H9 (cell line): ENCODE data around the gene SPATA16. TPM values are rescaled to one million over a fixed set of nuclear protein-coding genes. Genes with fewer than 3 reads are reported as not detected.
A peak's percentile ranks its signal among the peaks of the same experiment; 100 is the strongest.

Experiments
- DNase-seq: peaks from one replicate; pipeline ENCODE4 v3.0.0-alpha.2; 2017
- H2AFZ ChIP-seq: one replicate; pipeline ENCODE4 v1.6.1; 2013; ENCODE audit warnings: mild to moderate bottlenecking, low read length, control low read depth, moderate library complexity
- H2AK5ac ChIP-seq: 2 replicates; pipeline ENCODE4 v1.6.1; 2013; ENCODE audit warnings: low read length, control low read depth, mixed read lengths; ENCODE audit not compliant: insufficient read length
- H2BK120ac ChIP-seq: one replicate; pipeline ENCODE4 v1.6.1; 2013; ENCODE audit warnings: low read depth, mild to moderate bottlenecking, low read length, control low read depth, inconsistent platforms; ENCODE audit not compliant: poor library complexity, severe bottlenecking
- H2BK12ac ChIP-seq: 2 replicates; pipeline ENCODE4 v1.6.1; 2013; ENCODE audit warnings: low read length, control low read depth, mixed read lengths, low read depth; ENCODE audit not compliant: insufficient read length
- H2BK15ac ChIP-seq: 2 replicates; pipeline ENCODE4 v1.6.1; 2013; ENCODE audit warnings: low read depth, low read length, control low read depth
- H2BK20ac ChIP-seq: one replicate; pipeline ENCODE4 v1.6.1; 2013; ENCODE audit warnings: low read depth, mild to moderate bottlenecking, low read length, control low read depth, inconsistent platforms; ENCODE audit not compliant: poor library complexity, severe bottlenecking
- H2BK5ac ChIP-seq: 2 replicates; pipeline ENCODE4 v1.6.1; 2013; ENCODE audit warnings: low read length, control low read depth, mixed read lengths; ENCODE audit not compliant: insufficient read length
- H3K14ac ChIP-seq: 2 replicates; pipeline ENCODE4 v1.6.1; 2013; ENCODE audit warnings: low read length, control low read depth; ENCODE audit not compliant: insufficient read depth
- H3K18ac ChIP-seq: 2 replicates; pipeline ENCODE4 v1.6.1; 2013; ENCODE audit warnings: low read depth, mild to moderate bottlenecking, mixed read lengths, low read length, control low read depth; ENCODE audit not compliant: insufficient read length
- H3K23ac ChIP-seq: 2 replicates; pipeline ENCODE4 v1.6.1; 2013; ENCODE audit warnings: low read length, control low read depth, mixed read lengths, low read depth; ENCODE audit not compliant: insufficient read length
- H3K23me2 ChIP-seq: 2 replicates; pipeline ENCODE4 v1.6.1; 2013; ENCODE audit warnings: low read depth, mild to moderate bottlenecking, mixed read lengths, low read length, control low read depth; ENCODE audit not compliant: insufficient read length, poor library complexity, severe bottlenecking
- H3K27ac ChIP-seq: 2 replicates; pipeline ENCODE4 v1.5.1; 2013; ENCODE audit warnings: low read length, control low read depth, mixed read lengths, low read depth; ENCODE audit not compliant: insufficient read length
- H3K27me3 ChIP-seq: 2 replicates; pipeline ENCODE4 v1.6.1; 2013; ENCODE audit warnings: low read length, control low read depth, inconsistent platforms; ENCODE audit not compliant: insufficient read depth
- H3K4ac ChIP-seq: 2 replicates; pipeline ENCODE4 v1.6.1; 2013; ENCODE audit warnings: low read depth, mild to moderate bottlenecking, control low read depth, inconsistent platforms, low read length, moderate library complexity
- H3K4me1 ChIP-seq: 2 replicates; pipeline ENCODE4 v1.6.1; 2013; ENCODE audit warnings: low read length, control low read depth, inconsistent platforms; ENCODE audit not compliant: insufficient read depth
- H3K4me2 ChIP-seq: 2 replicates; pipeline ENCODE4 v1.6.1; 2013; ENCODE audit warnings: low read length, control low read depth, mixed read lengths; ENCODE audit not compliant: insufficient read length, insufficient read depth
- H3K56ac ChIP-seq: 2 replicates; pipeline ENCODE4 v1.6.1; 2013; ENCODE audit warnings: low read depth, mild to moderate bottlenecking, mixed read lengths, low read length, control low read depth; ENCODE audit not compliant: insufficient read length
- H3K79me1 ChIP-seq: 2 replicates; pipeline ENCODE4 v1.6.1; 2013; ENCODE audit warnings: low read depth, mild to moderate bottlenecking, moderate library complexity, low read length, control low read depth, inconsistent platforms; ENCODE audit not compliant: insufficient read depth, poor library complexity, severe bottlenecking
- H3K79me2 ChIP-seq: 2 replicates; pipeline ENCODE4 v1.6.1; 2013; ENCODE audit warnings: low read length, control low read depth, inconsistent platforms; ENCODE audit not compliant: insufficient read depth
- H3K9ac ChIP-seq: 2 replicates; pipeline ENCODE4 v1.6.1; 2013; ENCODE audit warnings: low read length, control low read depth, mixed read lengths; ENCODE audit not compliant: insufficient read length; ENCODE audit errors: extremely low read depth
- H3K9me3 ChIP-seq: one replicate; pipeline ENCODE4 v1.6.1; 2013; ENCODE audit warnings: low read depth, low read length, inconsistent platforms; ENCODE audit not compliant: control insufficient read depth
- H3T11ph ChIP-seq: one replicate; pipeline ENCODE4 v1.6.1; 2013; ENCODE audit warnings: mild to moderate bottlenecking, low read length, control low read depth, inconsistent platforms
- H4K20me1 ChIP-seq: one replicate; pipeline ENCODE4 v1.6.1; 2013; ENCODE audit not compliant: control insufficient read depth, insufficient read length, insufficient read depth
- H4K5ac ChIP-seq: 2 replicates; pipeline ENCODE4 v1.6.1; 2013; ENCODE audit warnings: low read depth, mild to moderate bottlenecking, mixed read lengths, low read length, control low read depth; ENCODE audit not compliant: insufficient read length
- H4K8ac ChIP-seq: replicated peaks from 2 replicates; pipeline ENCODE4 v1.6.1; 2013; ENCODE audit warnings: low read length, control low read depth, mixed read lengths, low read depth; ENCODE audit not compliant: insufficient read length
- H4K91ac ChIP-seq: 2 replicates; pipeline ENCODE4 v1.6.1; 2013; ENCODE audit warnings: low read depth, mild to moderate bottlenecking, moderate library complexity, mixed read lengths, low read length, control low read depth; ENCODE audit not compliant: insufficient read length
- H3K27ac Mint-ChIP-seq, 3 experiments: 2 replicates in 2 of 3; 3 replicates in 1 of 3; pipeline ENCODE4 v1.8.0; 2020 to 2021; ENCODE audit warnings: mixed read lengths in 3 of 3, mild to moderate bottlenecking in 1 of 3, moderate library complexity in 1 of 3
- H3K27me3 Mint-ChIP-seq: 2 replicates; pipeline ENCODE4 v1.8.0; 2021; ENCODE audit warnings: low read depth, mild to moderate bottlenecking, moderate library complexity, mixed read lengths
- H3K36me3 Mint-ChIP-seq, 3 experiments: 2 replicates in 2 of 3; 3 replicates in 1 of 3; pipeline ENCODE4 v1.8.0; 2020 to 2021; ENCODE audit warnings: low read depth in 3 of 3, mixed read lengths in 3 of 3; ENCODE audit not compliant: insufficient read depth in 1 of 3
- H3K4me1 Mint-ChIP-seq, 2 experiments: 2 replicates each; pipeline ENCODE4 v1.8.0; 2020; ENCODE audit warnings: mixed read lengths in 2 of 2
- H3K4me3 Mint-ChIP-seq, 2 experiments: 2 replicates in 1 of 2; 3 replicates in 1 of 2; pipeline ENCODE4 v1.8.0; 2020 to 2021; ENCODE audit warnings: mild to moderate bottlenecking in 2 of 2, mixed read lengths in 2 of 2, moderate library complexity in 1 of 2
- H3K9me3 Mint-ChIP-seq, 2 experiments: 2 replicates in 1 of 2; 3 replicates in 1 of 2; pipeline ENCODE4 v1.8.0; 2020; ENCODE audit warnings: mild to moderate bottlenecking in 2 of 2, mixed read lengths in 2 of 2, moderate library complexity in 1 of 2
- CTCF ChIP-seq: fragments of 200-600 bp; sonication (generic); conservative IDR thresholded peaks from 3 replicates; pipeline ENCODE4 v1.8.0; 2021; ENCODE audit warnings: antibody characterized with exemption, mild to moderate bottlenecking
- WGBS: extraction: QIAGEN DNeasy Blood & Tissue Kit; methylation state at CpG from one replicate; pipeline ENCODE4 v1.1.7; 2013; ENCODE audit warnings: missing lambda C conversion rate, low lambda C conversion rate, mixed read lengths; ENCODE audit not compliant: insufficient read length; ENCODE audit errors: extremely low coverage; 5-methylcytosine and 5-hydroxymethylcytosine counted together
- total RNA-seq: library from RNA; stranded (reverse); gene quantifications from 2 replicates; pipeline ENCODE4 v1.2.1, GENCODE V29; 2021

The SPATA16 gene
- total RNA-seq, 1 experiment from 2014 or later = not detected

DNA sequence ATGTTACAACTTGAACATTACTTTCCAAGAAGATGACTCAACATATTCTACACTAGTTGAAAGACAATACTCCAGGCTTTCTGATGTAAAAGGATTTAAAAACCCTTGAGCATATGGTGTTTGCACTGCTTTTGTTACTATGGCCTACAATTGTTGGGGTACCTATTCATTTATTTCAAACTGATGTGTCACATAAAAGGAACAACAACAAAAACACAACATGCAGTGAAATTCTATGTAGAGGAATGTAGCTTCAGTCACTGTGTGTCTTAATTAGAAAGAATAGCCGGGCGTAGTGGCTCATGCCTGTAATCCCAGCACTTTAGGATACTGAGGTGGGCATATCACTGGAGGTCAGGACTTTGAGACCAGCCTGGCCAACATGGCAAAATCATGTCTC, 1.6 kb downstream of the SPATA16 start:
- H3K4ac ChIP-seq = no peak overlapping the region
- H3K9me3 ChIP-seq = no peaks in the 10 kb centered on the region
- H4K91ac ChIP-seq = no peak overlapping the region
- Mint-ChIP-seq H3K9me3 (no peaks in the 10 kb centered on the region), H3K27me3 (no peaks in the 10 kb centered on the region), H3K4me3 (no peak overlapping the region), H3K36me3 (no peaks in the 10 kb centered on the region), H3K4me1 (peaks cover 21% of the 10 kb centered on the region in 2 experiments), H3K27ac (peak overlapping the region in 2 of 3 experiments; percentile 10 to 83; a peak in 3 of 7 replicates)
- DNase-seq = no peak
- H2BK5ac ChIP-seq = no peak overlapping the region
- H3K27me3 ChIP-seq = no peaks in the 10 kb centered on the region
- no peak overlapping the region for H3K4me2 ChIP-seq
- H3T11ph ChIP-seq = no peak overlapping the region
- H4K20me1 ChIP-seq = no peaks in the 10 kb centered on the region
- H4K8ac ChIP-seq = no peak overlapping the region
- H3K23me2 ChIP-seq = no peaks in the 10 kb centered on the region
- H3K18ac ChIP-seq = no peak overlapping the region
- no peak for TF ChIP-seq CTCF
- H4K5ac ChIP-seq = no peak overlapping the region
- H3K79me2 ChIP-seq = no peaks in the 10 kb centered on the region
- H2BK20ac ChIP-seq = no peak overlapping the region
- no CpG with 5 or more reads among the region's 2 CpGs for WGBS
- no peaks in the 10 kb centered on the region for H3K79me1 ChIP-seq
- H2AK5ac ChIP-seq = no peak overlapping the region
- H2BK12ac ChIP-seq = no peak overlapping the region
- no peak overlapping the region for H3K56ac ChIP-seq
- H2BK120ac ChIP-seq = no peak overlapping the region
- H2AFZ ChIP-seq = no peak overlapping the region
- H2BK15ac ChIP-seq = no peak overlapping the region
- H3K23ac ChIP-seq = no peak overlapping the region
- no peak overlapping the region for H3K14ac ChIP-seq
- H3K9ac ChIP-seq = no peak overlapping the region
- H3K4me1 ChIP-seq = peaks cover 2% of the 10 kb centered on the region; the same call in 1 of the 2 replicates
- H3K27ac ChIP-seq = no peak overlapping the region
